Pons (tissue), 1 donor: Measurements from ENCODE around the gene AGBL1.

Experiments
- DNase-seq: peaks from one replicate; pipeline ENCODE4 v3.0.0-alpha.2; 2016; ENCODE audit warnings: low spot score

The AGBL1 gene

GRCh38 chr15:86647810-86648440 lies 568.3 kb downstream of the AGBL1 start:
- no peak for DNase-seq

- no peak for DNase-seq
Observed at GRCh38 chr15:86649277-86649676, 569.6 kb downstream of the AGBL1 start.

- no peak for DNase-seq
Observed at GRCh38 chr15:86650094-86650493, 570.4 kb downstream of the AGBL1 start.

GRCh38 chr15:86653344-86654197 lies 573.9 kb downstream of the AGBL1 start:
- no peak for DNase-seq

- DNase-seq: no peak
Observed at GRCh38 chr15:86654501-86654900, 574.8 kb downstream of the AGBL1 start.

GRCh38 chr15:86657305-86657704 lies 577.6 kb downstream of the AGBL1 start:
- DNase-seq: no peak

- no peak for DNase-seq
Observed at GRCh38 chr15:86659724-86660411, 580.2 kb downstream of the AGBL1 start.

GRCh38 chr15:86661580-86661979 lies 581.9 kb downstream of the AGBL1 start:
- DNase-seq: no peak

- DNase-seq: no peak
Observed at GRCh38 chr15:86663304-86663703, 583.6 kb downstream of the AGBL1 start.

- DNase-seq: no peak
Observed at GRCh38 chr15:86663979-86664378, 584.3 kb downstream of the AGBL1 start.

- no peak for DNase-seq
Observed at GRCh38 chr15:86664581-86664980, 584.9 kb downstream of the AGBL1 start.

- no peak for DNase-seq
Observed at GRCh38 chr15:86676002-86676401, 596.3 kb downstream of the AGBL1 start.

- no peak for DNase-seq
Observed at GRCh38 chr15:86677278-86677677, 597.6 kb downstream of the AGBL1 start.

- no peak for DNase-seq
Observed at GRCh38 chr15:86685263-86685662, 605.6 kb downstream of the AGBL1 start.

- no peak for DNase-seq
Observed at GRCh38 chr15:86689006-86689405, 609.3 kb downstream of the AGBL1 start.

- DNase-seq: no peak
Observed at GRCh38 chr15:86690566-86690965, 610.9 kb downstream of the AGBL1 start.

- DNase-seq: peak; percentile 19
Observed at GRCh38 chr15:86691091-86691663, 611.5 kb downstream of the AGBL1 start.

- DNase-seq: no peak
Observed at GRCh38 chr15:86700864-86701610, 621.4 kb downstream of the AGBL1 start.

GRCh38 chr15:86701611-86701963 lies 621.9 kb downstream of the AGBL1 start:
- no peak for DNase-seq

- DNase-seq: no peak
Observed at GRCh38 chr15:86706813-86707212, 627.1 kb downstream of the AGBL1 start.

- no peak for DNase-seq
Observed at GRCh38 chr15:86711476-86711875, 631.8 kb downstream of the AGBL1 start.

GRCh38 chr15:86714241-86714640 lies 634.6 kb downstream of the AGBL1 start:
- no peak for DNase-seq
